Kidney (tissue), 14 donors: Measurements from ENCODE around the gene KCTD6. TPM values are rescaled to one million over a fixed set of nuclear protein-coding genes. Genes with fewer than 3 reads are reported as not detected.

Source experiments
- DNase-seq, 5 donors: peaks; one replicate each; pipeline ENCODE4 v3.0.0-alpha.2; 2013 to 2020
- FAIRE-seq: peaks from 2 replicates; lab custom pipeline; 2012; peaks lifted over from hg19 to GRCh38; lab: Jason Lieb, UNC
- H3K27ac ChIP-seq, 2 donors: one replicate each; pipeline ENCODE4 v1.7.0; 2013; ENCODE audit warnings: low read depth in 2 of 2, low read length in 2 of 2, inconsistent platforms in 1 of 2
- H3K27me3 ChIP-seq: one replicate; pipeline ENCODE4 v1.7.1; 2013; ENCODE audit warnings: low read length, inconsistent platforms; ENCODE audit not compliant: control insufficient read depth, insufficient read depth
- H3K36me3 ChIP-seq, 3 donors: one replicate each; pipeline versions ENCODE4 v1.7.0 to v1.7.1; 2013; ENCODE audit warnings: low read length in 3 of 3, control low read depth in 1 of 3, inconsistent platforms in 1 of 3; ENCODE audit not compliant: insufficient read depth in 3 of 3, control insufficient read depth in 2 of 3
- H3K4me1 ChIP-seq, 3 donors: one replicate each; pipeline versions ENCODE4 v1.7.0 to v1.7.1; 2013; ENCODE audit warnings: low read length in 3 of 3, inconsistent platforms in 1 of 3, low read depth in 1 of 3; ENCODE audit not compliant: control insufficient read depth in 2 of 3, insufficient read depth in 2 of 3
- H3K4me3 ChIP-seq, 3 donors: one replicate each; pipeline versions ENCODE4 v1.7.0 to v1.8.1; 2013; ENCODE audit warnings: low read length in 3 of 3, control low read depth in 1 of 3, inconsistent platforms in 1 of 3
- H3K9ac ChIP-seq, 3 donors: one replicate each; pipeline versions ENCODE4 v1.7.0 to v1.7.1; 2013; ENCODE audit warnings: low read length in 3 of 3, control low read depth in 1 of 3, inconsistent platforms in 1 of 3
- H3K9me3 ChIP-seq, 3 donors: one replicate each; pipeline versions ENCODE4 v1.7.0 to v1.7.1; 2013; ENCODE audit warnings: low read length in 3 of 3, control low read depth in 1 of 3, inconsistent platforms in 1 of 3; ENCODE audit not compliant: control insufficient read depth in 2 of 3, insufficient read depth in 1 of 3
- CTCF ChIP-seq: IDR thresholded peaks from 3 replicates; pipeline ENCODE4 v1.5.1; 2012; ENCODE audit warnings: mild to moderate bottlenecking, moderate library complexity, borderline replicate concordance; ENCODE audit not compliant: insufficient read depth; ENCODE audit errors: extremely low read depth
- intact Hi-C: fragments of 100-400 bp; cut with DNase I; formaldehyde crosslinking; loops from one replicate; pipeline ENCODE4 v1.11.1; 2022
- polyA plus RNA-seq: library from polyadenylated mRNA; stranded (reverse); fragments of 350-450 nt; fragmentation: Illumina TruSeq; extraction: RNeasy Lipid Tissue Mini Kit (QIAGEN cat#74804); gene quantifications from one replicate; pipeline ENCODE4 v1.2.3, GENCODE V29; 2014; ENCODE audit warnings: low read depth, low replicate concordance; ENCODE audit not compliant: insufficient read depth
- total RNA-seq: library from RNA; stranded (reverse); fragmentation: NEBNext Ultra II Directional; extraction: Animal tissue kit (Norgen Biotek cat#: 25700); gene quantifications from one replicate; pipeline ENCODE4 v1.2.1, GENCODE V29; 2021
- donor health status: control.
- donor health status: control.
- donor health status: control.
- donor health status: control.
- donor health status: control.
- donor health status: DM: yes; HTN: yes; CAD: no.
- donor health status: Normal renal cell carcinoma (clear cell type).

The KCTD6 gene
- total and polyA plus RNA-seq, 2 donors from 2014 or later, result 19.0 to 24.5 TPM

GRCh38 chr3:58462829-58463180 is 29.1 kb upstream of the KCTD6 start:
- Histone ChIP-seq H3K4me1 (peaks cover 0 to 5% (median 4%) of the 10 kb centered on the region in 3 donors), H3K27ac (no peak overlapping the region), H3K4me3 (no peak overlapping the region), H3K9ac (no peak overlapping the region), H3K9me3 (no peaks in the 10 kb centered on the region), H3K27me3 (no peaks in the 10 kb centered on the region), H3K36me3 (no peaks in the 10 kb centered on the region)
- DNase-seq (no peak), FAIRE-seq (no peak)
- intact Hi-C loops, result no loop called here
- TF ChIP-seq CTCF, result no peak

- no peaks in the 10 kb centered on the region for H3K27me3 ChIP-seq
- no peak for FAIRE-seq
- H3K4me1 ChIP-seq, result peaks cover 0 to 5% (median 4%) of the 10 kb centered on the region in 3 donors
- H3K4me3 ChIP-seq, result peak overlapping the region in 2 of 3 donors; percentile 50 to 64
- H3K36me3 ChIP-seq, result no peaks in the 10 kb centered on the region
- H3K9ac ChIP-seq, result peak overlapping the region in 1 of 3 donors; percentile 38
- peak; percentile 67 to 85 (median 74) for DNase-seq
- H3K27ac ChIP-seq, result peak overlapping the region in 1 of 2 donors; percentile 55
- TF ChIP-seq CTCF, result peak; percentile 71
- H3K9me3 ChIP-seq, result no peaks in the 10 kb centered on the region
- intact Hi-C loops, result no loop called here
These were observed 28.5 kb upstream of the KCTD6 start for GRCh38 chr3:58463181-58463941.

GRCh38 chr3:58463942-58464271 is 28.0 kb upstream of the KCTD6 start:
- Histone ChIP-seq H3K9me3 (no peaks in the 10 kb centered on the region), H3K4me3 (peak overlapping the region in 1 of 3 donors; percentile 50), H3K36me3 (no peaks in the 10 kb centered on the region), H3K4me1 (peaks cover 0 to 5% (median 4%) of the 10 kb centered on the region in 3 donors), H3K27me3 (no peaks in the 10 kb centered on the region), H3K27ac (no peak overlapping the region), H3K9ac (no peak overlapping the region)
- intact Hi-C loops, result no loop called here
- no peak for FAIRE-seq
- TF ChIP-seq CTCF, result no peak
- DNase-seq, result no peak
